Activated CD8-positive, alpha-beta memory T cell treated with anti-CD3 and anti-CD28 coated beads, Interleukin-2, amount 10 ng/mL, durations not matched to agents 7 days and 5 days (primary cell): ENCODE measurements around the gene HIGD1B. TPM values are rescaled to one million over a fixed set of nuclear protein-coding genes. Genes with fewer than 3 reads are reported as not detected.
"Not testable (repeated sequence)": the region's sequence is repeated elsewhere in the genome, so short reads cannot be mapped to it uniquely, and the experiment has no call there.

Source experiments
- ATAC-seq: fragments of 150-1000 bp; cut with Tn5 transposase; one replicate; pipeline ENCODE4 v1.10.0; 2021; ENCODE audit warnings: moderate library complexity
- CTCF ChIA-PET: fragments of 350-600 bp; sonication (Branson Sonifier 250); formaldehyde crosslinking; loops from one replicate; lab custom pipeline; 2021; ENCODE audit warnings: antibody characterized with exemption; lab: Charles Lee
- DNase-seq: peaks from one replicate; pipeline ENCODE4 v3.0.0-alpha.2; 2020
- H3K27ac Mint-ChIP-seq: one replicate; pipeline ENCODE4 v1.8.0; 2021; ENCODE audit warnings: mild to moderate bottlenecking, mixed read lengths
- H3K27me3 Mint-ChIP-seq: one replicate; pipeline ENCODE4 v1.8.0; 2021; ENCODE audit warnings: mixed read lengths
- H3K36me3 Mint-ChIP-seq: one replicate; pipeline ENCODE4 v1.8.0; 2021; ENCODE audit warnings: mild to moderate bottlenecking, mixed read lengths
- H3K4me1 Mint-ChIP-seq: one replicate; pipeline ENCODE4 v1.8.0; 2021; ENCODE audit warnings: mixed read lengths
- H3K4me3 Mint-ChIP-seq: one replicate; pipeline ENCODE4 v1.8.0; 2021; ENCODE audit warnings: mild to moderate bottlenecking, moderate library complexity, mixed read lengths
- H3K9me3 Mint-ChIP-seq: one replicate; pipeline ENCODE4 v1.8.0; 2022; ENCODE audit warnings: low read depth, mixed read lengths
- total RNA-seq, 2 experiments: library from RNA; stranded (reverse); gene quantifications; one replicate each; pipeline ENCODE4 v1.2.3, GENCODE V29; 2021

HIGD1B gene
- not detected for total RNA-seq

DNA sequence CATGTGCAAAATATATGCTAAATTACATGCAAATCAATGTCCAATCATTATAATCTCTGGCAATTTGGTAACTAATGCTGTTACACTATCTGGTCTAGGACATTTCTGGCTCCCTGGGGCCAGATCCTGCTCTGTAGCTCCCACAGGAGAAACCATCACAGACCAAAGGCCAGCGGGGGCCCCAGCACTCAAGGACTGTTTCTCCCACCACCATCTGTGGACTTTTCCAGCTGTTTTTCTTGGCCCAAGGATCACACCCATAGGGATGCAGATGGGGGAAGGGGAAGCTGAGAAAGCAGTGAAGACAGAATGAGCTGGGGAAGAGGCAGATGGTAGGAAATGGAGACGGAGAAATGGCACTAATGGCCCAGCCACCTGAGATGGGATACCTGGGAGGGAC is at the start of gene HIGD1B:
Gene HIGD1B (plus strand): TSS at position 298 of the 400 bp plus-strand sequence. CDS start 270 bp downstream, outside the sequence.
- no peak for ATAC-seq
- Mint-ChIP-seq H3K4me3 (no peak within 1 kb of the TSS), H3K36me3 (peaks cover 7% of the 10 kb centered on the region), H3K4me1 (no peaks in the 10 kb centered on the region), H3K27ac (no peak within 1 kb of the TSS), H3K27me3 (no peaks in the 10 kb centered on the region), H3K9me3 (no peaks in the 10 kb centered on the region)
- CTCF ChIA-PET, result interaction anchor here (3.9 kb wide), 1 partner anchor 69 kb away, joined by 16 read pairs; no protein-coding TSS in a partner anchor
- no peak for DNase-seq

GRCh38 chr17:44798356-44798755 is 49.3 kb upstream of the HIGD1B start:
- CTCF ChIA-PET, result interaction anchor here (0.5 to 3.2 kb wide), 11 partner anchors 10 to 337 kb away, joined by 3 to 11 read pairs (median 4); partner anchors contain the start of gene ACBD4
- DNase-seq (no peak), ATAC-seq (no peak)
- Mint-ChIP-seq H3K4me3 (no peak overlapping the region), H3K27me3 (peaks cover 13% of the 10 kb centered on the region), H3K36me3 (no peaks in the 10 kb centered on the region), H3K4me1 (peaks cover 11% of the 10 kb centered on the region), H3K9me3 (no peaks in the 10 kb centered on the region), H3K27ac (no peak overlapping the region)

DNA sequence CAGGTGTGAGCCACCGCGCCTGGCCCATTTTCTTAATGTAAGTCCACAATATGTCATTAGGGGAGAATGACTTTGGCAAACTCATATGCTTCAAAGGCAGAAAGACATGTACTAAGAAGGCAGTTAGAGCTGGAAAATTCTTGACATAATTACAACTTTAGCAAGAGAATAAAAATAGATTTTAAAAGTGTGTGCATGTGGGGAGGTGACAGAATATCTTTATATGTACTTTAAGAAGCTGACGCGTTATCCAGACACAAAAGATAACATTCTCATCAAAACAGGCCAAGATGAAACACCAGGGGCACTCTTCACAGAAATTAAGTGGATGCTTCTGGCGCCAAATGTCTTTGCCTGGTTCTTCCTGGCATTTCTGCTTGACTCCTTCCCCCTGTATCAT is 45.8 kb upstream of the HIGD1B start:
- Mint-ChIP-seq H3K36me3 (no peaks in the 10 kb centered on the region), H3K9me3 (no peaks in the 10 kb centered on the region), H3K27ac (no peak overlapping the region), H3K4me1 (peaks cover 11% of the 10 kb centered on the region), H3K4me3 (no peak overlapping the region), H3K27me3 (peaks cover 19% of the 10 kb centered on the region)
- CTCF ChIA-PET, result interaction anchor here (1.0 to 1.5 kb wide), 3 partner anchors 21 to 77 kb away, joined by 3 read pairs; no protein-coding TSS in a partner anchor
- no peak for DNase-seq
- ATAC-seq, result no peak

DNA sequence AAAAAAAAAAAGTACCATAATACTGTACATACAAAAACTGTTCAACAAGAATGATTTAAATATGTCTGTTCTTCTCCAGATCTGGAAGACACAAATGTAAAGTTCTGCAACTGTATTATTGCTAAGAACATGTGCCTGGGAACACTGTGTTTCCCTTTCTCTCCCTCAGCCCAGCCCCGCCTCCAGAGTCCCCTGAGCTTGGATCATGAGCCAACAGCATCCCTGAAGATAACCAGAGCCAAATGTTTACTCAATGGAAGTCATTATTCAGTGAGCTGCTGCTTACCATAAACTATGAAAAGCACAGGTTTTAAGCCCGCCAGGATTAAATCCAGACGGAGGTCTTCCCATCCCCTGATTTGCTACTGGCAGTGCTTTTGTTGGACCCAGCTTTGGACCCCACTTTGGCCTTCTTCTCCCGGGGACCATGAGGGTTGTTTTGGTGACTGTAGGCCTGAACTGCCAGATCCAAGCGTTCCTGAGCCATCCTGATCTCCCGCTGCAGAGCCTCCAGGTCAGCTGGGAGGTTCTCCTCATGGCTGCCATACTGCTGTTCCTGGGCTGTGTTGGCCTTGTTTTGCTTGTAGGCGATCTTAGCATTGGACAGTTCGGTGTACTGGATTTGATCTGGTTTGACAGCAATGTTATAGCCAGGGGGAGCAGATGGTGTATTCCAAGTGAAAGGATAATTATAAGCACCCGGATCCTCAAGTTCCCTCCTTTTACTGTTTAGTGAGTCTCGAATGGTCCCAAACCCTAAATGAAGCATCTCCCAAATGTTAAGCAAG is 43.2 kb upstream of the HIGD1B start:
- H3K9me3 Mint-ChIP-seq, result no peaks in the 10 kb centered on the region
- CTCF ChIA-PET, result no interaction called here
- H3K27me3 Mint-ChIP-seq, result peaks cover 30% of the 10 kb centered on the region
- H3K36me3 Mint-ChIP-seq, result no peaks in the 10 kb centered on the region
- no peak overlapping the region for H3K4me3 Mint-ChIP-seq
- no peaks in the 10 kb centered on the region for H3K4me1 Mint-ChIP-seq
- DNase-seq, result no peak
- no peak for ATAC-seq
- H3K27ac Mint-ChIP-seq, result no peak overlapping the region

GRCh38 chr17:44807093-44807816 is 40.4 kb upstream of the HIGD1B start:
- no peak overlapping the region for H3K27ac Mint-ChIP-seq
- no peaks in the 10 kb centered on the region for H3K9me3 Mint-ChIP-seq
- CTCF ChIA-PET, result interaction anchor here (1.0 to 1.4 kb wide), 2 partner anchors 60 to 61 kb away, joined by 3 read pairs; no protein-coding TSS in a partner anchor
- no peak for DNase-seq
- H3K4me3 Mint-ChIP-seq, result no peak overlapping the region
- no peak for ATAC-seq
- H3K36me3 Mint-ChIP-seq, result no peaks in the 10 kb centered on the region
- peaks cover 24% of the 10 kb centered on the region for H3K27me3 Mint-ChIP-seq
- no peaks in the 10 kb centered on the region for H3K4me1 Mint-ChIP-seq

DNA sequence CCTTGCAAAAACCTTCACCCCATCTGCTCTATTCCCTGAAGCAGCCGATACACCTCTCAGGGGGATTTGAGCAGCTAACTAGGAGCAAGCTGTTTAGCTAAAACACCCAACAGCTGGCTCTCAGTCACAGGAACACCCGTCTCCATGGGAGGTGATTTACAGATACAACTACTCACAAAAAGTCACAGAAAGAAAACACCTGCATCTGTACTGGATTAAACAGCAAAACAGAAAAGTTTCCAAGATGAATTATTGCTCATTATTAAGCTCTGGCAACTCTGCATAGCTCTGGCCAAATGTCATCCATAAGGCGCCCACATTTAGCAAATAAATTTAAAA is 39.9 kb upstream of the HIGD1B start:
- H3K9me3 Mint-ChIP-seq, result no peaks in the 10 kb centered on the region
- no peaks in the 10 kb centered on the region for H3K36me3 Mint-ChIP-seq
- DNase-seq (no peak), ATAC-seq (no peak)
- H3K4me3 Mint-ChIP-seq, result no peak overlapping the region
- peaks cover 22% of the 10 kb centered on the region for H3K27me3 Mint-ChIP-seq
- no peaks in the 10 kb centered on the region for H3K4me1 Mint-ChIP-seq
- H3K27ac Mint-ChIP-seq, result no peak overlapping the region
- CTCF ChIA-PET, result interaction anchor here (0.6 to 1.0 kb wide), 2 partner anchors 13 to 60 kb away, joined by 3 read pairs; no protein-coding TSS in a partner anchor

- peaks cover 22% of the 10 kb centered on the region for H3K27me3 Mint-ChIP-seq
- H3K9me3 Mint-ChIP-seq, result no peaks in the 10 kb centered on the region
- no peak overlapping the region for H3K27ac Mint-ChIP-seq
- no peak for DNase-seq
- no peaks in the 10 kb centered on the region for H3K4me1 Mint-ChIP-seq
- CTCF ChIA-PET, result interaction anchor here (0.6 to 1.0 kb wide), 2 partner anchors 12 to 59 kb away, joined by 3 read pairs; no protein-coding TSS in a partner anchor
- ATAC-seq, result no peak
- no peak overlapping the region for H3K4me3 Mint-ChIP-seq
- H3K36me3 Mint-ChIP-seq, result no peaks in the 10 kb centered on the region
These were observed 39.5 kb upstream of the HIGD1B start for GRCh38 chr17:44808156-44808555.

DNA sequence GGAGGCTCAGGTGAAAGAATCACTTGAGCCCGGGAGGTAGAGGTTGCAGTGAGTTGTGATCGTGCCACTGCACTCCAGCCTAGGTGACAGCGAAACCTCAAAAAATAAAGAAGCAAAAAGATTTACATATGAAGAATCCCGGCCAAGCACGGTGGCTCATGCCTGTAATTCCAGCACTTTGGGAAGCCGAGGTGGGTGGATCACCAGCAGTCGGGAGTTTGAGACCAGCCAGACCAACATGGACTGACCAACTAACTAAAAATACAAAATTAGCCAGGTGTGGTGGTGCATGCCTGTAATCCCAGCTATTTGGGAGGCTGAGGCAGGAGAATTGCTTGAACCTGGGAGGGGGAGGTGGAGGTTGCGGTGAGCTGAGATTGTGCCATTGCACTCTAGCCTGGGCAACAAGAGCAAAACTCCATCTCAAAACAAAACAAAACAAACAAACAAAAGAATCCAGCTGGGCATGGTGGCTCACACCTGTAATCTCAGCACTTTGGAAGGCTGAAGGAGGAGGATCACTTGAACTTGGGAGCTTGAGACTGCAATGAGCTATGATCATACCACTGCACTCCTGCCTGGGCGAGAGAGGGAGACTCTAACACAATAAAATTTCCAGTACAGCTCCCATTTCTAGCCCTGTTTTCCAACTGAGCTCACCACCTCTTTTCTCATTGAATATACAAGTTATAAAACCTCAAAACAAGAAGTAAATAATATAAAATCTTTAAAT is 38.9 kb upstream of the HIGD1B start:
- CTCF ChIA-PET, result interaction anchor here (0.6 to 0.8 kb wide), 2 partner anchors 11 to 12 kb away, joined by 3 read pairs; no protein-coding TSS in a partner anchor
- peaks cover 22% of the 10 kb centered on the region for H3K27me3 Mint-ChIP-seq
- not testable (repeated sequence) for H3K4me3 Mint-ChIP-seq, H3K36me3 Mint-ChIP-seq, H3K4me1 Mint-ChIP-seq, DNase-seq, H3K27ac Mint-ChIP-seq, H3K9me3 Mint-ChIP-seq, ATAC-seq

GRCh38 chr17:44812263-44812662 is 35.4 kb upstream of the HIGD1B start:
- Mint-ChIP-seq H3K4me3 (no peak overlapping the region), H3K27me3 (peaks cover 14% of the 10 kb centered on the region), H3K36me3 (no peaks in the 10 kb centered on the region), H3K27ac (no peak overlapping the region), H3K4me1 (no peaks in the 10 kb centered on the region), H3K9me3 (no peaks in the 10 kb centered on the region)
- DNase-seq, result no peak
- CTCF ChIA-PET, result interaction anchor here (1.1 kb wide), 1 partner anchor 35 kb away, joined by 3 read pairs; no protein-coding TSS in a partner anchor
- no peak for ATAC-seq

DNA sequence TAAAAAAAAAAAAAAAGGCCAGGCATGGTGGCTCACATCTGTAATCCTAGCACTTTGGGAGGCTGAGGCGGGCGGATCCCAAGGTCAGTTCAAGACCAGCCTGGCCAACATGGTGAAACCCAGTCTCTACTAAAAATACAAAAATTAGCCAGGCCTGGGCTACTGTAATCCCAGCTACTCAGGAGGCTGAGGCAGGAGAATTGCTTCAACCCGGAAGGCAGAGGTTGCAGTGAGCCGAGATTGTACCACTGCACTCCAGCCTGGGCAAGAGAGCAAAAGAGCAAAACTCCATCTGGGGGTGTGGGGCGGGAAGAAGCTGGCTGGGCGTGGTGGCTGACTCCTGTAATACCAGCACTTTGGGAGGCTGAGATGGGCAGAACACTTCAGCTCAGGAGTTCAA is 29.2 kb upstream of the HIGD1B start:
- H3K4me3 Mint-ChIP-seq, H3K9me3 Mint-ChIP-seq, DNase-seq, H3K4me1 Mint-ChIP-seq, CTCF ChIA-PET, H3K27ac Mint-ChIP-seq, H3K36me3 Mint-ChIP-seq, ATAC-seq: not testable (repeated sequence)
- peaks cover 20% of the 10 kb centered on the region for H3K27me3 Mint-ChIP-seq

DNA sequence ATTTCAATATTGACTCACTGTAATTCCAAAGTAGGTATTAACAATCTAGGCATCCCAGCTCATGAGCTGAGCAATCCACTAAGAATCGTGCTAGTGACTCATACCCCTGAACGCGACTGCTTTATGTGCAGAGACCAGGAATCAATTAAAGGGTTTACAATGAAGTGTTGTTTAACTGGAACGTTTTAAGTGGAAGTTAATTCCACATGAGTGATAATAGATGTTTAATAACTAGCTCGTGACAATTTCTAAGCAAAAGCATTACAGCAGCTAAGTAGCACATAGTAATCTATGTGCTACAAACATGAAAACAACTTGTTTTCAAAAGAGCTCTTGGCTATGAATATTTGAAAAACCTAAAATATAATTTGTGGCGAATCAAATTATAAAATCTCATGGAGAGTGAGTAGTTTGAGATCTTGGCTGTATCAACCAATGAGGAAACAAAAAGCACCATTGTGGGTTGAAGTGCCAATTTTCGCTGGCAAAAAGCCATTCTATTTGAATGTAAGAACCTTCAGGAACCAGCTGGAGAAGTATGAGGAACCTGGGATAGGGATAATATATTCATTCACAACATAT is 27.0 kb upstream of the HIGD1B start:
- no peaks in the 10 kb centered on the region for H3K4me1 Mint-ChIP-seq
- DNase-seq (no peak), ATAC-seq (no peak)
- no peaks in the 10 kb centered on the region for H3K36me3 Mint-ChIP-seq
- CTCF ChIA-PET, result interaction anchor here (0.7 kb wide), 1 partner anchor 12 kb away, joined by 3 read pairs; no protein-coding TSS in a partner anchor
- H3K27me3 Mint-ChIP-seq, result peaks cover 18% of the 10 kb centered on the region
- no peak overlapping the region for H3K4me3 Mint-ChIP-seq
- no peak overlapping the region for H3K27ac Mint-ChIP-seq
- no peaks in the 10 kb centered on the region for H3K9me3 Mint-ChIP-seq

DNA sequence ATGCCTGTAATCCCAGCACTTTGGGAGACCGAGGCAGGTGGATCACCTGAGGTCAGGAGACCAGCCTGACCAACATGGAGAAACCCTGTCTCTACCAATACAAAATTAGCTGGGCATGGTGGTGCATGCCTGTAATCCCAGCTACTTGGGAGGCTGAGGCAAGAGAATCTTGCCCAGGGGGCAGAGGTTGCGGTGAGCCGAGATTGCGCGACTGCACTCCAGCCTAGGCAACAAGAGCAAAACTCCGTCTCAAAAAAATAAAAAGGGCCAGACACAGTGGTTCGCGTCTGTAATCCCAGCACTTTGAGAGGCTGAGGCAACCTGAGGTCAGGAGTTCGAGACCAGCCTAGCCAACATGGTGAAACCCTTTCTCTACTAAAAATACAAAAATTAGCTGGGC is 22.4 kb upstream of the HIGD1B start:
- CTCF ChIA-PET, result interaction anchor here (0.6 kb wide), 1 partner anchor 532 kb away, joined by 4 read pairs; no protein-coding TSS in a partner anchor
- peaks cover 38% of the 10 kb centered on the region for H3K27me3 Mint-ChIP-seq
- H3K9me3 Mint-ChIP-seq, H3K4me1 Mint-ChIP-seq, H3K36me3 Mint-ChIP-seq, H3K4me3 Mint-ChIP-seq, DNase-seq, ATAC-seq, H3K27ac Mint-ChIP-seq: not testable (repeated sequence)
